T-cell (primary cell): ENCODE data around the gene FOXN4. TPM values are rescaled to one million over a fixed set of nuclear protein-coding genes. Genes with fewer than 3 reads are reported as not detected.

Source experiments
- ATAC-seq, 4 experiments: fragments of 200-7000 bp in 3 of 4; fragments of 150-1000 bp in 1 of 4; cut with Tn5 transposase; replicated peaks in 1 of 4; 1 replicate in 3 of 4; 2 replicates in 1 of 4; pipeline ENCODE4 v1.10.0; 2021; ENCODE audit warnings: moderate library complexity in 3 of 4, mild to moderate bottlenecking in 2 of 4, moderate number of reproducible peaks in 1 of 4
- CTCF ChIA-PET, 2 donors: fragments of 300-600 bp; sonication (Branson Sonifier 250); formaldehyde crosslinking; loops; one replicate each; lab custom pipeline; 2022; ENCODE audit warnings: antibody characterized with exemption in 2 of 2; lab: Charles Lee
- POLR2A ChIA-PET, 2 donors: fragments of 300-600 bp; sonication (Branson Sonifier 250); formaldehyde crosslinking; loops; one replicate each; lab custom pipeline; 2022; ENCODE audit warnings: antibody characterized with exemption in 2 of 2; lab: Charles Lee
- DNase-seq, 35 experiments: peaks; one replicate each; pipeline versions ENCODE4 v3.0.0 to v3.0.0-alpha.2; 2013 to 2023
- H3K27ac ChIP-seq: one replicate; pipeline ENCODE4 v1.5.1; 2013; ENCODE audit warnings: low read length
- H3K27me3 ChIP-seq, 2 experiments: replicated peaks in 1 of 2; 1 replicate in 1 of 2; 2 replicates in 1 of 2; pipeline versions ENCODE4 v1.6.1 to v1.7.0; 2013; ENCODE audit warnings: low read length in 1 of 2, mixed read lengths in 1 of 2; ENCODE audit not compliant: control insufficient read depth in 2 of 2, insufficient read depth in 2 of 2; ENCODE audit errors: extremely low read depth in 1 of 2
- H3K36me3 ChIP-seq, 2 donors: 1 replicate in 1 of 2; 2 replicates in 1 of 2; pipeline versions ENCODE4 v1.6.1 to v1.7.0; 2013; ENCODE audit warnings: low read length in 1 of 2; ENCODE audit not compliant: control insufficient read depth in 2 of 2, insufficient read depth in 1 of 2; ENCODE audit errors: extremely low read depth in 1 of 2
- H3K4me1 ChIP-seq, 2 experiments: 1 replicate in 1 of 2; 2 replicates in 1 of 2; pipeline versions ENCODE4 v1.6.1 to v1.7.0; 2013; ENCODE audit warnings: low read length in 2 of 2, mixed read lengths in 1 of 2; ENCODE audit not compliant: insufficient read depth in 2 of 2, control insufficient read depth in 1 of 2; ENCODE audit errors: extremely low read depth in 1 of 2
- H3K4me3 ChIP-seq, 2 donors: 1 replicate in 1 of 2; 2 replicates in 1 of 2; pipeline versions ENCODE4 v1.5.1 to v1.7.0; 2013; ENCODE audit warnings: mild to moderate bottlenecking in 2 of 2, low read length in 1 of 2, moderate library complexity in 1 of 2; ENCODE audit not compliant: control insufficient read depth in 1 of 2; ENCODE audit errors: extremely low read depth in 1 of 2
- H3K9me3 ChIP-seq: 2 replicates; pipeline ENCODE4 v1.7.0; 2013
- H3K27ac Mint-ChIP-seq, 2 donors: one replicate each; pipeline ENCODE4 v1.8.0; 2020 to 2021; ENCODE audit warnings: mild to moderate bottlenecking in 2 of 2, mixed read lengths in 2 of 2
- H3K27me3 Mint-ChIP-seq, 2 donors: one replicate each; pipeline ENCODE4 v1.8.0; 2021 to 2022; ENCODE audit warnings: mixed read lengths in 2 of 2
- H3K36me3 Mint-ChIP-seq: one replicate; pipeline ENCODE4 v1.8.0; 2021; ENCODE audit warnings: mixed read lengths
- H3K4me1 Mint-ChIP-seq, 3 donors: one replicate each; pipeline ENCODE4 v1.8.0; 2020 to 2022; ENCODE audit warnings: mixed read lengths in 3 of 3, mild to moderate bottlenecking in 1 of 3
- H3K4me3 Mint-ChIP-seq, 3 donors: one replicate each; pipeline ENCODE4 v1.8.0; 2020 to 2022; ENCODE audit warnings: mild to moderate bottlenecking in 3 of 3, mixed read lengths in 3 of 3, moderate library complexity in 3 of 3
- H3K9me3 Mint-ChIP-seq, 3 donors: one replicate each; pipeline ENCODE4 v1.8.0; 2020 to 2022; ENCODE audit warnings: mixed read lengths in 3 of 3
- WGBS: methylation state at CpG from one replicate; pipeline ENCODE4 v1.1.5; 2013; ENCODE audit warnings: missing lambda C conversion rate; ENCODE audit not compliant: insufficient coverage; 5-methylcytosine and 5-hydroxymethylcytosine counted together
- total RNA-seq, 35 experiments: library from RNA in 6 of 35; stranded (reverse) in 6 of 35; fragments of 120-200 nt in 1 of 35; gene quantifications; one replicate each; pipeline versions ENCODE4 v1.2.1 to v1.2.4 and lab custom pipeline; 2013 to 2026

FOXN4 gene
- total RNA-seq, 5 donors from 2014 or later (not counting 1 experiment from before 2014, with no cell fraction given) = not detected

- H3K4me1 ChIP-seq = no peaks in the 10 kb centered on the region
- H3K9me3 ChIP-seq = no peaks in the 10 kb centered on the region
- H3K36me3 ChIP-seq = peaks cover 5 to 8% of the 10 kb centered on the region in 2 donors
- DNase-seq (no peak), ATAC-seq (no peak)
- no peak overlapping the region for H3K4me3 ChIP-seq
- no peak overlapping the region for H3K27ac Mint-ChIP-seq
- H3K27ac ChIP-seq = no peak overlapping the region
- ChIA-PET CTCF (interaction anchor here (0.6 to 1.0 kb wide), 2 partner anchors 123 to 149 kb away, joined by 6 to 8 read pairs; no protein-coding TSS in a partner anchor), POLR2A (no interaction called here)
- no peaks in the 10 kb centered on the region for H3K27me3 Mint-ChIP-seq
- H3K27me3 ChIP-seq = no peaks in the 10 kb centered on the region
- WGBS = no CpG with 5 or more reads among the region's 2 CpGs
- no peaks in the 10 kb centered on the region for H3K4me1 Mint-ChIP-seq
- H3K4me3 Mint-ChIP-seq = no peak overlapping the region
- H3K9me3 Mint-ChIP-seq = peaks cover 0 to 5% (median 0%) of the 10 kb centered on the region in 3 donors
- peaks cover 37% of the 10 kb centered on the region for H3K36me3 Mint-ChIP-seq
Measured at GRCh38 chr12:109261939-109262338, 47.1 kb downstream of the FOXN4 start.

- Mint-ChIP-seq H3K4me1 (no peaks in the 10 kb centered on the region), H3K36me3 (peaks cover 40% of the 10 kb centered on the region), H3K27ac (no peak overlapping the region), H3K4me3 (no peak overlapping the region), H3K9me3 (peaks cover 0 to 5% (median 0%) of the 10 kb centered on the region in 3 donors), H3K27me3 (no peaks in the 10 kb centered on the region)
- Histone ChIP-seq H3K27me3 (no peaks in the 10 kb centered on the region), H3K27ac (no peak overlapping the region), H3K9me3 (no peaks in the 10 kb centered on the region), H3K4me1 (no peaks in the 10 kb centered on the region), H3K36me3 (peaks cover 5 to 8% of the 10 kb centered on the region in 2 donors), H3K4me3 (no peak overlapping the region)
- ATAC-seq (no peak), DNase-seq (no peak)
- POLR2A ChIA-PET = no interaction called here
- CTCF ChIA-PET = no interaction called here
- no CpG with 5 or more reads among the region's 1 CpG for WGBS
Measured at GRCh38 chr12:109261087-109261486, 48.0 kb downstream of the FOXN4 start.

GRCh38 chr12:109259545-109259895 is 49.6 kb downstream of the FOXN4 start:
- Mint-ChIP-seq H3K36me3 (peaks cover 48% of the 10 kb centered on the region), H3K27ac (no peak overlapping the region), H3K9me3 (peaks cover 0 to 5% (median 0%) of the 10 kb centered on the region in 3 donors), H3K27me3 (no peaks in the 10 kb centered on the region), H3K4me1 (no peaks in the 10 kb centered on the region), H3K4me3 (no peak overlapping the region)
- Histone ChIP-seq H3K27me3 (no peaks in the 10 kb centered on the region), H3K36me3 (peaks cover 0 to 8% of the 10 kb centered on the region in 2 donors), H3K4me3 (no peak overlapping the region), H3K9me3 (no peaks in the 10 kb centered on the region), H3K4me1 (no peaks in the 10 kb centered on the region), H3K27ac (no peak overlapping the region)
- POLR2A ChIA-PET = no interaction called here
- CTCF ChIA-PET = interaction anchor here in 1 of 2 donors (0.6 kb wide), 1 partner anchor 155 kb away, joined by 7 read pairs; no protein-coding TSS in a partner anchor
- no peak for DNase-seq
- WGBS = no CpG with 5 or more reads among the region's 1 CpG
- no peak for ATAC-seq

GRCh38 chr12:109258607-109259544 is 50.2 kb downstream of the FOXN4 start:
- peaks cover under 1 to 9% (median 2%) of the 10 kb centered on the region in 3 donors for H3K9me3 Mint-ChIP-seq
- DNase-seq = no peak
- ChIA-PET POLR2A (no interaction called here), CTCF (no interaction called here)
- Histone ChIP-seq H3K4me3 (no peak overlapping the region), H3K27me3 (no peaks in the 10 kb centered on the region), H3K36me3 (peaks cover 0 to 8% of the 10 kb centered on the region in 2 donors), H3K27ac (no peak overlapping the region), H3K4me1 (no peaks in the 10 kb centered on the region), H3K9me3 (no peaks in the 10 kb centered on the region)
- no peak overlapping the region for H3K27ac Mint-ChIP-seq
- no peak for ATAC-seq
- no peaks in the 10 kb centered on the region for H3K4me1 Mint-ChIP-seq
- 91% methylated on average over 16 of the region's 16 CpGs for WGBS
- H3K27me3 Mint-ChIP-seq = no peaks in the 10 kb centered on the region
- H3K4me3 Mint-ChIP-seq = no peak overlapping the region
- H3K36me3 Mint-ChIP-seq = peaks cover 49% of the 10 kb centered on the region

GRCh38 chr12:109258201-109258600 is 50.9 kb downstream of the FOXN4 start:
- Mint-ChIP-seq H3K9me3 (peaks cover 6 to 10% (median 9%) of the 10 kb centered on the region in 3 donors), H3K4me1 (no peaks in the 10 kb centered on the region), H3K36me3 (peaks cover 50% of the 10 kb centered on the region), H3K4me3 (no peak overlapping the region), H3K27ac (no peak overlapping the region), H3K27me3 (no peaks in the 10 kb centered on the region)
- CTCF ChIA-PET = no interaction called here
- no peak for ATAC-seq
- Histone ChIP-seq H3K27me3 (no peaks in the 10 kb centered on the region), H3K4me1 (no peaks in the 10 kb centered on the region), H3K4me3 (no peak overlapping the region), H3K27ac (no peak overlapping the region), H3K9me3 (no peaks in the 10 kb centered on the region), H3K36me3 (peaks cover 0 to 8% of the 10 kb centered on the region in 2 donors)
- DNase-seq = no peak
- POLR2A ChIA-PET = no interaction called here
- WGBS = 87% methylated on average over 6 of the region's 6 CpGs

GRCh38 chr12:109256011-109256410 is 53.1 kb downstream of the FOXN4 start:
- Histone ChIP-seq H3K36me3 (peaks cover 0 to 8% of the 10 kb centered on the region in 2 donors), H3K27ac (no peak overlapping the region), H3K4me3 (no peak overlapping the region), H3K4me1 (no peaks in the 10 kb centered on the region), H3K27me3 (no peaks in the 10 kb centered on the region), H3K9me3 (no peaks in the 10 kb centered on the region)
- no peaks in the 10 kb centered on the region for H3K4me1 Mint-ChIP-seq
- peaks cover 56% of the 10 kb centered on the region for H3K36me3 Mint-ChIP-seq
- no peak for ATAC-seq
- H3K9me3 Mint-ChIP-seq = peaks cover 9 to 18% (median 15%) of the 10 kb centered on the region in 3 donors
- WGBS = 83% methylated on average over 8 of the region's 8 CpGs
- no peak overlapping the region for H3K4me3 Mint-ChIP-seq
- no peaks in the 10 kb centered on the region for H3K27me3 Mint-ChIP-seq
- no peak for DNase-seq
- H3K27ac Mint-ChIP-seq = no peak overlapping the region
- POLR2A ChIA-PET = interaction anchor here in 1 of 2 donors (0.6 kb wide), 1 partner anchor 197 kb away, joined by 4 read pairs; no protein-coding TSS in a partner anchor
- CTCF ChIA-PET = no interaction called here
